Measurements from ENCODE around the gene TWIST2.

The TWIST2 gene

GRCh38 chr2:238921259-238921658 is 73.4 kb downstream of the TWIST2 start:
- no peak for DNase-seq (ENCODE audit: low spot score)

GRCh38 chr2:238921681-238922319 is 73.9 kb downstream of the TWIST2 start:
- DNase-seq (ENCODE audit: low spot score) = no peak

DNA sequence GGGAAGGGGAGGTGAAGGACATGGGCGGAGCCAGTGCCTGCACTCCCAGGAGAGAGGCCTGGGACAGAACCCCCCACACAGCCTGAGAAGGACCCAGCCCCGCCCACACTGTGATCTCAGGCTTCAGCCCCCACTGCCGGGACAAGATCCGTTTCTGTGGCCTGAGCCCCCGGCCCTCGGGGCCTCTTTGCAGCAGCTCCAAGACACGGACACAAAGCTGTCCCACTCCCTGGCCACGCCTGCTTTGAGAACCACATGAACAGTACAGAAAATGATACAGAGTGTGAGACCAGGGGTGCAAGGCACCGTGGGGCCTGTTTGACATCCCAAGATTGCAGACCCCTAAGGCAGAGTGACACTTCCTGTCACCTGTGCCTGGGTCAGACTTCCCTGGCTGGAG is 74.5 kb downstream of the TWIST2 start:
- no peak for DNase-seq (ENCODE audit: low spot score)

DNA sequence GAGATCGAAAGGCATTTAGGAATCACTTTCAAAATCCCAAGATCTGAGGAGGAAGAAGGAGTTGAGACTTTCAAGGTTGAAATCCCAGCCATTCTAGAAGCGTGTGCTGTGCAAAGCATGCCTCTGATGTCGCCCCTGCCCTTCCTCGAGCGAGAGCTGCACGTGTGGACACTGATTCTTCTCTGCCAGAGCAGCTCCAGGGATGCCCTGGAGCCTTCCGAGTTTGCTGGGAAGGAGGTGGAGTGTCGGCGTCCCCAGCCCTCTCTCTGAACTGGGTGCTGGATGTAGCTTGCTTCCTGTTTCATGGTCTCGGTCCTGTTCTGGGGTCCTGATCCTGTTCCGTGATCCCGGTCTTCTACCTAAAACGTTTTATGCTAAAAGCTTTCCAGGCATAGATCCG is 76.1 kb downstream of the TWIST2 start:
- DNase-seq (ENCODE audit: low spot score) = no peak

GRCh38 chr2:238924796-238925195 is 76.9 kb downstream of the TWIST2 start:
- no peak for DNase-seq (ENCODE audit: low spot score)

DNA sequence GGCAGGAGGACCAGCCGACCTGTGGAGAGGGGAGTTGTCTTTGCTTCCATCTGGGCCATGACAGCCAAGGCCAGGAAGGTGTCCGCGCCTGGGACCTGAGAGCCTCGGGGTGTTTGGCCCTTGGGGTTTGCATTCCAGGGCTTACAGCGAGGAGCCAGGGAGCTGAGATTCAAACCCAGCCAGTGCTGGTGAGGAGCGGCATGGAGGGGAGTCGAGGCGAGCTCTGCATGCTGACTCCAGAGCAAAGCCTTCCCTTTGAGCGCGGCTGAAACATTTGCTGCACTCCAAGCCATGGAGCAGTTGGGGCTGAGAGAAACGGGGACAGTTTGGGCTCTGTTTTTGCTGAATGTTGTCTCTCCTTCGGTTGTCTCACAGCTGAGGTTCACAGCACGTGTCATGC is 77.4 kb downstream of the TWIST2 start:
- no peak for DNase-seq (ENCODE audit: low spot score)

GRCh38 chr2:238925816-238926521 is 78.1 kb downstream of the TWIST2 start:
- DNase-seq (ENCODE audit: low spot score) = no peak

GRCh38 chr2:238926761-238927611 is 79.1 kb downstream of the TWIST2 start:
- DNase-seq (ENCODE audit: low spot score) = no peak

DNA sequence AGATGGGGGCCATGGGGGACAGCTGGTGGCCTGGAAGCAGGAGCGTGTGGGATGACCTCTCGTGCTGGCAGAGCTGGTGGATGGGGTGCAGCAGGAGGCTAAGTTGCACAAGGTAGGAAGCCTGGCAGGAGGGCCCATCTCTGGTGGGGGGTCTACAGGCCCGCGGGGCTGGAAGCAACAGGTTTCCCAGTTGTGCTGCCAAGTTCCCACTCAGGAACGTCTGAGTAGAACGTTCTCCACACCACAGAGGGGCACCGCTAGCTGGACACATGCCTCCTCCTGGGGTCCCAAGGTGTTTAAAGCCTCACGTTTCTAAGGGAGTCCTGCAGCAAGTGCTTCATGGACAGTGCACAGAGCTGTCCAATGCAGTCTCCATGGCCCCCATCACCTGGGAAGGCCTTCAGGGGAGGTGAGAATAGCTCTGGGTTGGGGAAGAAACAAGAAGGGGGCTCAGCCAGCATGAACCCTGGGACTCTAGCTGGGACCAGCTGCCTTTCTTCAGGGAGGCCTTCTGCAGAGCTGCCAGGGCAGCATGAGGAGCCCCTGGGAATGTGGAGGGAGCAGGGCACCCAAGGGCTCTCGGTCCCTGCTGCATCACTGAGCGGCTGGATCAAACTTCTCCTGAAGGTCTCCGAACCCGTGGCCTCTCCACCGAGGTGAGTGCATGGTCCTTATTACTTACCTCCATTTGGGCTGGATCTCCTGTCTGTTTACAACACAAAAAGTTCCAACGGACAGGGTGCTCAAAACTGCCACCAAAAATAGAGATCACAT is 80.0 kb downstream of the TWIST2 start:
- no peak for DNase-seq (ENCODE audit: low spot score)

GRCh38 chr2:238928520-238929241 is 80.8 kb downstream of the TWIST2 start:
- no peak for DNase-seq (ENCODE audit: low spot score)

DNA sequence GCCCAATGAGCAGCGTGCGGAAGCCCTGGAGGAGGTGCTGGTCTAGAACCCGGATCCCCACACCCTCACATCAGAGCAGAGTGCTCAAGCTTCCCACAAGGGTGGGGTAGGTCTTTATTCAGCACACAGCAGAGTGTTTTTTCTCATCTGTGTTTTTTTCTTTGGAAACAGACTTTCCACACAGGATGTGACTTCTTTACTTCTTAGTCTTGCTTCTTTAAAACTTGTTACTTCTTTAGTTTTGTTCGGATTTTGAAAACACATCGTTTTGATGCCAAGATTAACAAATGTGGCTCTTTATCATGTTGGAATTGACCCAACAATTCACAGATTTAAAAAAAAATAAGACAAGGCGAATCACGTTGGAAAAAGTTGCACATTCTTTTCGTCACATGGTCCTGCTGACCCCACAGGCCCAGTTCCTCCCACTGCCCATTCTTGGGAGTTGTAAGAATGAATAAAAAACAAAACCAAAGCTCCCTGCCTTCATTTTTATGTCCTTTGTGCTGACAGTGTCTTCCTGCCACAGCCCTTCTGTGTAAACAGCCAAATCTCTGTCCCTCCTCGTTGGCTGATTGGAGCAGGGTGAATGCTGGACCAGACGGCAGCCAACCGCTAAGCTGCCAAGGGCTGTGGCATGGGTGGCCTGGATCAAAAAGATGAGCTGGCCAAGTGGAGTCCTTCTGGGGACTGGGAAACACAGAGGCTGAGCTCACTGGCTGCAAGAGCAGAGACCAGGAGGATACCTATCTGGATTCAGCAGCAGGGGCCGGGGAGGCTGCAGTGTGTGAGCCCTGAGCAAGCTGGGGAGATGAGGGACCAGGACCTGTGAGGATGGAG is 81.6 kb downstream of the TWIST2 start:
- DNase-seq (ENCODE audit: low spot score) = peak; percentile 68

GRCh38 chr2:238930216-238930615 is 82.3 kb downstream of the TWIST2 start:
- no peak for DNase-seq (ENCODE audit: low spot score)

DNA sequence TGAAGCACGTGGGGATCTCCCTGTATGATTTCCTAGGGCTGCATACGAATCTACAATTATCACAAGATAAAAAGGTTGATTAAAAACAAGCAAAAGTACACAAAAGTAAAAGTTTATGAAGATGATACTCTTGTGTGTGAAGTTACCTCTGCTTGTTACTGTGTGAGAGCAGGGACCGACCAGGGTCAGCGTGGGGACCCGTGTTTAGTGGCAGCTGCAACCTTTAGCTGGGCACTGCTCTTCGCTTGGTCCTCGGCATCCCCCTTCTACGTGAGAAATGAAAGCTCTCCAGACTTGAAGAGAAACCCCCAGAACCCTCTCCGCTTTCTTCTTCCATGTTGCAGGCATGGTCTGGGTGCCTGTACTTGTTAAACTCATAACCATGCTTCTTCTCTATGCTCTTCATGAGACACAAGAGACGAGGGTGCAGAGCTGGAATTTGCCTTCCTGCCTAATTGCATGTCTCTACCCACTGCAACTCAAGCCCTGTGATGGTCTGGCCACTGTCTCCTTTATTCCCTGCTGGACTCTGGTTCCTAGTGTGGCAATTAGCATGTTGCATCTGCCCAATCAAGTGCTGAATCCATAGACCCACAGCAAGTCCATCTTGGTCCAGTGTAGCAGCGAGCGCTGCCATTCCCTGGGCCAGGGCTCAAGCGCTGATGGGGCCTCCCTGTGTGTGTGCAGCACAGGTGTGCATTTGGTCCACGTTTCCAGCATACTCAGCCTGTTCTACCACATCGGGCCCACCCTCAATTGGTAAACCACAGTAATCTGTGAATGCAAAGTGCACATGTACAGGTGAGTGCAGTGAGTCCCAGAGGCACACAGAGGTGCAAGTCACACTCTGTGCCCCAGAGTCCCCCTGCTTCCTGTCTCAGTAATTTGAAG is 88.5 kb downstream of the TWIST2 start:
- DNase-seq (ENCODE audit: low spot score) = no peak

GRCh38 chr2:238938003-238938400 is 90.1 kb downstream of the TWIST2 start:
- DNase-seq (ENCODE audit: low spot score) = no peak

- peak; percentile 89 for DNase-seq (ENCODE audit: low spot score)
Measured at GRCh38 chr2:238938401-238939055, 90.6 kb downstream of the TWIST2 start.

- DNase-seq (ENCODE audit: low spot score) = no peak
Measured at GRCh38 chr2:238939074-238939473, 91.2 kb downstream of the TWIST2 start.

DNA sequence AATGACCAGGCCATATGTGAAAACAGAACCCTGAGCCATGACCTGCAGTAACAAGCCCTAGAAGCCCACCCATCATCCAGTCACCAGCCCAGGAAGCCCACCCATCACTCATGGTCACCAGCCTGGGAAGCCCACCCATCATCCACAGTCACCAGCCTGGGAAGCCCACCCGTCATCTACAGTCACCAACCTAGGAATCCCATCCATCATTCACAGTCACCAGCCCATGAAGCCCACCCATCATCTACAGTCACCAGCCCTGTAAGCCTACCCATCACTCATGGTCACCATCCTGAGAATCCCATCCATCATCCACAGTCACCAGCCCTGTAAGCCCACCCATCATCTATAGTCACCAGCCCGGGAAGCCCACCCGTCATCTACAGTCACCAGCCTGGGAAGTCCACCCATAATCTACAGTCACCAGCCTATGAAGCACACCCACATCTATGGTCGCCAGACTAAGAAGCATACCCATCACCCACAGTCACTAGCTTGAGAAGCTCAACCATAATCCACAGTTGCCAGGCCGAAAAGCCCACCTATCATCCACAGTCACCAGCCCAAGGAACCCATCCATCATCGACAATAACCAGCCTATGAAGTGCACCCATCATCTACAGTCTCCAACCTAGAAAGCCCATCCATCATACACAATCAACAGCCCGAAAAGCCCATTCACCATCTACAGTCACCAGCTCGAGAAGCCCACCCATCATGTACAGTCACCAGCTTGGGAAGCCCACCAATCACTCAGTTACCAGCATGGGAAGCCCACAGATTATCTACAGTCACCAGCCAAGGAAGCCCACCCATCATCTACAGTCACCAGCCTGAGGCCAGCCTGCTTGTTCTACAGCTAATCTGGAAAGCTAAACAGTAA is 91.9 kb downstream of the TWIST2 start:
- no peak for DNase-seq (ENCODE audit: low spot score)

- DNase-seq (ENCODE audit: low spot score) = no peak
Measured at GRCh38 chr2:238940806-238941205, 92.9 kb downstream of the TWIST2 start.

Measured in AG08396 (cell line).